OCI-LY1 (cell line): ENCODE data around the gene PCF11.

Source experiments
- H2AFZ ChIP-seq: fragments of 200-600 bp; sonication (generic), shearing (Covaris generic); 2 replicates; pipeline ENCODE4 v1.6.0; 2014; ENCODE audit warnings: antibody characterized with exemption, mild to moderate bottlenecking, low read length
- H3F3A ChIP-seq: fragments of 200-600 bp; sonication (generic), shearing (Covaris generic); 2 replicates; pipeline ENCODE4 v1.6.0; 2014; ENCODE audit warnings: mild to moderate bottlenecking, antibody characterized with exemption, low read length, moderate library complexity; ENCODE audit not compliant: insufficient read depth
- H3K27ac ChIP-seq: fragments of 200-600 bp; sonication (generic); 2 replicates; pipeline ENCODE4 v1.5.1; 2014; ENCODE audit warnings: low read length, mixed run types, mild to moderate bottlenecking, low read depth; ENCODE audit not compliant: poor library complexity, severe bottlenecking
- H3K27me3 ChIP-seq: fragments of 200-600 bp; sonication (generic); 2 replicates; pipeline ENCODE4 v1.6.0; 2014; ENCODE audit warnings: antibody characterized with exemption, mild to moderate bottlenecking, low read length, moderate library complexity; ENCODE audit not compliant: insufficient read depth
- H3K36me3 ChIP-seq: fragments of 200-600 bp; sonication (generic); 2 replicates; pipeline ENCODE4 v1.6.1; 2014; ENCODE audit warnings: mild to moderate bottlenecking, antibody characterized with exemption, low read length, moderate library complexity, mixed read lengths; ENCODE audit not compliant: insufficient read depth
- H3K4me1 ChIP-seq: fragments of 200-600 bp; sonication (generic); 2 replicates; pipeline ENCODE4 v1.5.1; 2014; ENCODE audit warnings: mild to moderate bottlenecking, low read length, moderate library complexity; ENCODE audit not compliant: insufficient read depth, severe bottlenecking
- H3K4me2 ChIP-seq: fragments of 200-600 bp; sonication (generic), shearing (Covaris generic); 2 replicates; pipeline ENCODE4 v1.6.1; 2014; ENCODE audit warnings: low read length
- H3K4me3 ChIP-seq: fragments of 200-600 bp; sonication (generic); 2 replicates; pipeline ENCODE4 v1.5.1; 2014; ENCODE audit warnings: low read length, low read depth, mild to moderate bottlenecking, mixed read lengths; ENCODE audit not compliant: poor library complexity, severe bottlenecking
- H3K79me2 ChIP-seq: fragments of 200-600 bp; shearing (Covaris generic); 2 replicates; pipeline ENCODE4 v1.6.1; 2016; ENCODE audit warnings: mixed run types, low read length, mixed read lengths; ENCODE audit not compliant: insufficient read depth
- H3K9ac ChIP-seq: fragments of 200-600 bp; sonication (generic), shearing (Covaris generic); 2 replicates; pipeline ENCODE4 v1.6.1; 2014; ENCODE audit warnings: mild to moderate bottlenecking, low read length, mixed read lengths
- H3K9me2 ChIP-seq: fragments of 200-600 bp; sonication (generic), shearing (Covaris generic); 2 replicates; pipeline ENCODE4 v1.6.1; 2014; ENCODE audit warnings: low read depth, mild to moderate bottlenecking, low read length, mixed read lengths
- H3K9me3 ChIP-seq: fragments of 200-600 bp; shearing (Covaris generic); 2 replicates; pipeline ENCODE4 v1.6.1; 2014; ENCODE audit warnings: low read length, mixed read lengths
- H4K20me1 ChIP-seq: fragments of 200-600 bp; sonication (generic), shearing (Covaris generic); 2 replicates; pipeline ENCODE4 v1.6.0; 2016; ENCODE audit warnings: mild to moderate bottlenecking, low read length; ENCODE audit not compliant: insufficient read depth
- CTCF ChIP-seq: fragments of 200-600 bp; sonication (generic), shearing (Covaris generic); IDR thresholded peaks from 2 replicates; pipeline ENCODE4 v1.5.1; 2017; ENCODE audit warnings: mild to moderate bottlenecking, antibody characterized with exemption, low read length, moderate library complexity, mixed read lengths
- EZH2 ChIP-seq: fragments of 200-600 bp; sonication (generic), shearing (Covaris generic); IDR thresholded peaks from 2 replicates; pipeline ENCODE4 v1.8.0; 2017; ENCODE audit warnings: borderline replicate concordance, mixed run types, mild to moderate bottlenecking, antibody characterized with exemption, low read length, moderate library complexity, mixed read lengths

PCF11 gene

GRCh38 chr11:83220260-83220659 is 63.3 kb downstream of the PCF11 start:
- Histone ChIP-seq H3F3A (no peaks in the 10 kb centered on the region), H3K79me2 (no peaks in the 10 kb centered on the region), H3K4me1 (no peaks in the 10 kb centered on the region), H3K9ac (no peak overlapping the region), H2AFZ (no peak overlapping the region), H3K27me3 (no peaks in the 10 kb centered on the region), H3K9me3 (no peaks in the 10 kb centered on the region), H3K27ac (no peak overlapping the region), H3K36me3 (no peaks in the 10 kb centered on the region), H3K9me2 (no peaks in the 10 kb centered on the region), H4K20me1 (no peaks in the 10 kb centered on the region), H3K4me3 (no peak overlapping the region), H3K4me2 (no peak overlapping the region)
- no peak for TF ChIP-seq CTCF
- no peak for TF ChIP-seq EZH2

- H3K79me2 ChIP-seq, result no peaks in the 10 kb centered on the region
- no peaks in the 10 kb centered on the region for H4K20me1 ChIP-seq
- H3F3A ChIP-seq, result no peaks in the 10 kb centered on the region
- H3K9ac ChIP-seq, result no peak overlapping the region
- H3K4me1 ChIP-seq, result no peaks in the 10 kb centered on the region
- no peaks in the 10 kb centered on the region for H3K9me2 ChIP-seq
- H3K27ac ChIP-seq, result no peak overlapping the region
- H3K4me2 ChIP-seq, result no peak overlapping the region
- TF ChIP-seq CTCF (no peak), EZH2 (no peak)
- no peak overlapping the region for H2AFZ ChIP-seq
- no peaks in the 10 kb centered on the region for H3K27me3 ChIP-seq
- no peak overlapping the region for H3K4me3 ChIP-seq
- no peaks in the 10 kb centered on the region for H3K36me3 ChIP-seq
- no peaks in the 10 kb centered on the region for H3K9me3 ChIP-seq
Measured at GRCh38 chr11:83221694-83222093, 64.8 kb downstream of the PCF11 start.

- H4K20me1 ChIP-seq, result no peaks in the 10 kb centered on the region
- no peaks in the 10 kb centered on the region for H3K27me3 ChIP-seq
- no peak overlapping the region for H3K27ac ChIP-seq
- H3K4me2 ChIP-seq, result no peak overlapping the region
- no peaks in the 10 kb centered on the region for H3K9me3 ChIP-seq
- no peaks in the 10 kb centered on the region for H3K9me2 ChIP-seq
- no peak overlapping the region for H2AFZ ChIP-seq
- H3K79me2 ChIP-seq, result no peaks in the 10 kb centered on the region
- H3F3A ChIP-seq, result no peaks in the 10 kb centered on the region
- no peaks in the 10 kb centered on the region for H3K4me1 ChIP-seq
- no peak overlapping the region for H3K4me3 ChIP-seq
- H3K36me3 ChIP-seq, result no peaks in the 10 kb centered on the region
- no peak for TF ChIP-seq EZH2
- no peak for TF ChIP-seq CTCF
- no peak overlapping the region for H3K9ac ChIP-seq
Measured at GRCh38 chr11:83222499-83222898, 65.6 kb downstream of the PCF11 start.
